Measurements from ENCODE around the gene ZNF782.
"Not testable (repeated sequence)": the region's sequence is repeated elsewhere in the genome, so short reads cannot be mapped to it uniquely, and the experiment has no call there.

The ZNF782 gene

DNA sequence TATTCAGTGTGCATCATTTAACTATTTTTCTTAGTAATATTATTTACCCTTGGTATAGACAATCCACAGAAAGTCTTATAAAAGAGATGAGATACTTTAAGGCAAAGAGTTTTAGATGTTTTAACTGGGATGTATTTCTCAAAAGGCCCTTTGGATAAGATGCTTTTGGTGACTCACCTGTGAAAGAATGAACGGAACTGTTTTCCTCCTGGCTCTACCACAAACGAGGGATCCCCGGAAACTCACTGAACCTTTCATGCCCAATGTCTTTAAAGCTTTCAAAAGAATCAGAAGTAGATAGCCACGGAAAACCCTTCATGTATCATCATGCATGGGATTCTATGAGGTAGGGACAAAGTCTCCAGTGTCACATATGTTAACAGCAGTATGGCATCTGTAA, 1.6 kb downstream of the ZNF782 start:
- DNase-seq (ENCODE audit: low read depth): peak; percentile 59

DNA sequence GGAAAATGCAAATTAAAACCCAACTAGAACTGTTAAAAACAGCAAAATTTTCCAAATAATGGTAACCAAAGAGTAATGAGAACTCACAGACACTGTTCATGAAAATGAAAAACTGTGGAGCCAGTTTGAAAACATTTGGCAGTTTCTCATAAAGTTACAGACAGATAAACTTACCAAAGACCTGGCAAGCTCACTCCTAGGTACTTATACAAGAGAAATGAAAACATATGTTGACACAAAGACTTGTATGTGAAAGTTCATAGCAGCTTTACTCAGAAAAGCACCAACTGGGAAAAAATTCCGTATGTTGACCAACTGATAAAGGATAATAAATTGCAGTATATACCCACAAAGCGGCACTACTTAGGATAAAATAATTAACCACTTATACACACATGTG, 10.3 kb downstream of the ZNF782 start:
- no peak for DNase-seq (ENCODE audit: low read depth)

DNA sequence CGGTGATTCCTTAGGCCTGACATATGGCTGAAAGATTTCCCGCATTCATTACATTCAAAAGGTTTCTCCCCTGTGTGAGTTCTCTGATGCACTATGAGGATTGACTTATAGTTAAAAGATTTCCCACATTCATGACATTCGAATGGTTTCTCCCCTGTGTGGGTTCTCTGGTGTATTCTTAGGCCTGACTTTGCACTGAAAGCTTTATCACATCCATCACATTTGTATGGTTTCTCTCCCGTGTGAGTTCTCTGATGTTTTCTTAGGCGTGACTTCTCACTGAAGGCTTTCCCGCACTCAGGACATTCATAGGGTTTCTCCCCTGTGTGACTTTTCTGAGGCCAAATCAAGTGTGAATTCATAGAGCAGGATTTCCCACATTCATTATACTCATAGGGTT, 35.8 kb downstream of the ZNF782 start:
- peak; percentile 3 for DNase-seq (ENCODE audit: low read depth)

DNA sequence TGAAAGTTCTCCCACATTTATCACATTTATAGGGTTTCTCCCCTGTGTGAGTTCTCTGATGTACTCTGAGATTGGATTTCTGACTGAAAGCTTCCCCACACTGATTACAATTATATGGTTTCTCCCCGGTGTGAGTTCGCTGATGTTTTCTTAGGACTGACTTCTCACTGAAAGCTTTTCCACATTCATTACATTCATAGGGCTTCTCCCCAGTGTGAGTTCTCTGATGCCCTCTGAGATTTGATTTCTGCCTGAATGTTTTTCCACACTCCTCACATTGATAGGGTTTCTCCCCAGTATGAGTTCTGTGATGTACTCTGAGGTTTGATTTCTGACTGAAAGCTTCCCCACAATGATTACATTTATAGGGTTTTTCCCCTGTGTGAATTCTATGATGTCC, 36.3 kb downstream of the ZNF782 start:
- DNase-seq (ENCODE audit: low read depth): peak; percentile 1

DNA sequence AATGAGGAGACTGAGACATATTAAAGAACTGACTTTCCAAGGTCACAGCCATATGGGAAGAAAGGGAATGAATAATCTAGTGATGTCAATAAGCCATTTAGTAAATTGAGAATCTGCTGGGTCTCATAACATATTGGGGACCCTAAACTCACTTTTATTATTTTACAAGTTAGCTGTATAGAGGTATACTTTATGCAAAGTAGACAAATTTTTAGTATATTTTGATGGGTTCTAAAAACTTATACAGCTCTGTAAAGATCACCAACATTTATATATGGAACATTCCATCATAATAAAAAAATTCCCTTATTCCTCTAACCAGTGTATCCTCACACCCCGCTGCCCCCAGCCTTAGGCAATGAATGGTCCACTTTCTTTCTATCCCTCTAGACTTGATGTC, 40.7 kb downstream of the ZNF782 start:
- no peak for DNase-seq (ENCODE audit: low read depth)

DNA sequence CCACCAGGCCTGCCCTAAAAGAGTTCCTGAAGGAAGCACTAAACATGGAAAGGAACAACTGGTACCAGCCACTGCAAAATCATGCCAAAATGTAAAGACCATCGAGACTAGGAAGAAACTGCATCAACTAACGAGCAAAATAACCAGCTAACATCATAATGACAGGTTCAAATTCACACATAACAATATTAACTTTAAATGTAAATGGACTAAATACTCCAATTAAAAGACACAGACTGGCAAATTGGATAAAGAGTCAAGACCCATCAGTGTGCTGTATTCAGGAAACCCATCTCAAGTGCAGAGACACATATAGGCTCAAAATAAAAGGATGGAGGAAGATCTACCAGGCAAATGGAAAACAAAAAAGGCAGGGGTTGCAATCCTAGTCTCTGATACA, 55.4 kb downstream of the ZNF782 start:
- DNase-seq (ENCODE audit: low read depth): not testable (repeated sequence)

DNA sequence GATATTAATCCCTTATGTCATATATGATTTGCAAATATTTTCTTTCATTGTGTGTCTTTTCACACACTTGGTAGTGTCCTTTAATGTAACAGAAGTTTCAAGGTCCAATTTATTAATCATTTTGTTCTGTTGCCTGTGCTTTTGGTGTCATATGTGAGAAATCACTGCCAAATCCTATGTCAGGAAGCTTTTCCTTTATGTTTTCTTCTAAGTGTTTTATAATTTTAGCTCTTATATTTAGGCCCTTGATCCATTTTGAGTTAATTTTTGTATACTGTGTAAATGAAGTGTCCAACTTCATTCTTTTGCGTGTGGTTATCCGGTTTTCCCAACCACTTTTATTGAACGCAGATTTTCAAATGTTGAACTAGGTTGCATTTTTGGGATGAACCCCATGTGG, 70.3 kb downstream of the ZNF782 start:
- no peak for DNase-seq (ENCODE audit: low read depth)

DNA sequence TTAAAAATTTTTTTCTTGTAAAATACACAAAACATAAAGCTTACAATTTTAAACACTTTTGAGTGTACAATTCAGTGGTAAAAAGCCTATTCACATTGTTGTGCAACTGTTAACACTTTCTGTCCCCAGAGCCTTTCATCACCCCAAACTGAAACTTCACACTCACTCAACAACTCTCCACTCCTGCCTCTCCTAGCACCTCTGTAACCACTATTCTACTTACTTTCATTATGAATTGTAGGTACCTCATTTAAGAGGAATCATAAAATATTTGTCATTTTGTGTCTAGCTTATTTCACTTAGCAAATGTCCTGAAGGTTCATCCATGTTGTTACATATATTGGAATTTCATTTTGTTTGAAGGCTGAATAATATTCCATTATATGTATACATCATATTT, 72.1 kb downstream of the ZNF782 start:
- DNase-seq (ENCODE audit: low read depth): no peak

DNA sequence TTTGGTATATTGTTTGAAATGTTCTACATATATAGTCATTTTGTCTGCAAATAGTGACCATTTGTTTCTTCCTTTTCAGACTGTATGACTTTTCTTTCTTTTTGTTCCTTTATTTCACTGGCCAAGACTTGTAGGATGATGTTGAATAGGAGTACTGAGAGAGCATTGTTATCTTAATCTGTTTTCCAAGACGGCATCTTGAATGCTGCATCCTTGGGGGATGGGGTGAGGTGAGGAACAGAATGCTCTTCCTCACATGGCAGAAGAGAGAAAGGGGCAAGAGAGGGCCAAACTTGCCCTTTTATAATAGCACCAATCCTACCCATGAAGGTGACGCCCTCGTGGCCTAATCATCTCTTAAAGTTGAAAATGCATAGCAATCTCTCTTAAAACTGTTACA, 72.8 kb downstream of the ZNF782 start:
- no peak for DNase-seq (ENCODE audit: low read depth)

DNA sequence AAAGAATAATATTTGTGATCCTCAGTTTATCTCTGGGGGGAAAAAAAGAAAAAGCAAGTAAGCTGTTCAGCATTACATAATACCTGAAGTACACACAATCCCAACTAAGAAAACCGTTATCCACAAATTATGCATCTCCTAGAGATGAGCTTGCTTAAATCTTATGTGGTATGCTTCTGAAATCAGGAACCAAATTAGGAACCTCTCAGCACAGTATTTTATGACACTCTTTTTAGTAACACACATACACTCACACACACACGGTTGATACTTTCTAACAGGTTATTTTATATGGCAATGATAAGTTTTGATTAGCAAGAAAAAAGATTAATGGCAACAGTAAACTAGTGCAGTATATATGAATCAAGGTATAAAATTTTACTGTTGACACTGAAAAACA, 75.2 kb downstream of the ZNF782 start:
- no peak for DNase-seq (ENCODE audit: low read depth)

DNA sequence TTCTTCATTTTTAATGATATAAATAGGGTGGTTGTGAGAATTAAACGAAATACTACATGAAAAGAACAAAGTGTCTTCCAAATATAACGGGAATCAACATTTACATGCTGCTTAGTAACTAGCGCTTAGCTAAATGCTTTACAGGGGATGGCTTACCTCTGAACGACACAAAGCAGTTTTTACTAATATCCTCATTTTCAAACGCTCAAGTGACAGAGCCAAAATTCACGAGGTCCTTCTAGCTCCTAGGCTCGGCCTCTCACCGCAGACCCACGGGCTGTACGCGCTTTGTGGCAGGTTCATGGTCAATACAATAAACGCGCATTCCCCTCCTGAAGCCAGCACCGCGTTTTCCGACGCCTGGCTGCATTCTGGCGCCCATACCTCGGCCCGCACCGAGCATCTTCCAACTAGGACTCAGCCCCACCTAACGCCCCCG, 76.9 kb downstream of the ZNF782 start:
- DNase-seq (ENCODE audit: low read depth): no peak

DNA sequence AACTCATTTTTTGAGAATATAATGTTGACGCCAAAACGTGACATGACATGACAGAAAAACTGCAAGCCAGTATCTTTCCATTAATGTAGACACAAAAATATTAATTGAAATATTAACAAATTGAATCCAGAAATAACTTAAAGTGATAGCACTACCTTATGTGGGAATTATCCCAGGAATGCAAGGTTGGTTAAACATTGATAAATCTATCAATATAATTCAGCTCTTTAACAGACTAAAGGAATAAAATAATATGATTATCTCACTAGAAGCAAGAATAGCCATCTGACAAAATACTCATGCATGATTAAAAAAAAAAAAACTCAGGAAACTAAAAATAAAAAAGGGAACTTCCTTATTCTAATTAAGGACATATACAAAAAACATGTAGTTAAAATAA, 83.2 kb downstream of the ZNF782 start:
- no peak for DNase-seq (ENCODE audit: low read depth)

DNA sequence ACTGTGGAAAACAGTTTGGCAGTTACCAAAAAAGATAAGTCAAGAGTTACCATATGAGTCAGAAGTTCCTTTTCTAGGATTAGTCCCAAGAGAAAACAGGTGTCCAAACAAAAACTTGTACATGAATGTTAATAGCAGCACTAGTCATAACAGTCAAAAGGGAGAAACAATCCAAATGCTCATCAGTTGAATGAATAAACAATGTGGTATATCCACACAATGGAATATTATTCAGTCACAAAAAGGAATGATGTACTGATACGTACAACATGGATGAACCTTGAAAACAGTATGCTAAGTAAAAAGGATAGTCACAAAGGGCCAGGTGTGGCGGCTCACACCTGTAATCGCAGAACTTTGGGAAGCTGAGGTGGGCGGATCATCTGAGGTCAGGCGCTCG, 84.3 kb downstream of the ZNF782 start:
- DNase-seq (ENCODE audit: low read depth): no peak

All from ELR (cell line).